GM12878 (cell line): Measurements from ENCODE around the gene CDC45. TPM values are rescaled to one million over a fixed set of nuclear protein-coding genes. Genes with fewer than 3 reads are reported as not detected.
A peak's percentile ranks its signal among the peaks of the same experiment; 100 is the strongest.

Experiments used
- ATAC-seq: fragments of 200-7000 bp; cut with Tn5 transposase; 3 replicates; pipeline ENCODE4 v1.9.1; 2020; ENCODE audit warnings: mild to moderate bottlenecking, moderate library complexity
- BruUV-seq: library from RNA; stranded (reverse); fragments of 400-500 nt; replicated peaks from 2 replicates; lab custom pipeline; 2021; lab: Mats Ljungman, UMichigan
- CTCF ChIA-PET: fragments of 300-600 bp; sonication (Branson Sonifier 250); formaldehyde crosslinking; extraction: SDS; loops from one replicate; lab custom pipeline; 2021; ENCODE audit warnings: inconsistent platforms; lab: Yijun Ruan, JAX
- POLR2A ChIA-PET: fragments of 350-600 bp; formaldehyde crosslinking; extraction: SDS; loops from one replicate; lab custom pipeline; 2021; ENCODE audit warnings: inconsistent platforms; lab: Charles Lee
- RAD21 ChIA-PET: fragments of 300-600 bp; sonication (Branson Sonifier 250); formaldehyde crosslinking; loops from one replicate; lab custom pipeline; 2023; ENCODE audit warnings: antibody characterized with exemption; ENCODE audit not compliant: unreplicated experiment; lab: Charles Lee
- SMC1A ChIA-PET: fragments of 300-600 bp; sonication (Branson Sonifier 250); formaldehyde crosslinking; loops from one replicate; lab custom pipeline; 2023; ENCODE audit not compliant: unreplicated experiment, uncharacterized antibody; lab: Charles Lee
- DNase-seq: peaks from one replicate; pipeline ENCODE4 v3.0.0-alpha.2; 2011; ENCODE audit warnings: low read depth, low spot score
- FAIRE-seq: peaks from 3 replicates; lab custom pipeline; 2011; peaks lifted over from hg19 to GRCh38; lab: Jason Lieb, UNC
- H2AFZ ChIP-seq: 2 replicates; pipeline ENCODE4 v1.6.0; 2011; ENCODE audit warnings: low read depth, low read length, control low read depth; ENCODE audit not compliant: control insufficient read depth
- H3K27ac ChIP-seq: 2 replicates; pipeline ENCODE4 v1.5.1; 2011; ENCODE audit warnings: control low read depth; ENCODE audit not compliant: control insufficient read depth, insufficient read depth
- H3K27me3 ChIP-seq, 2 experiments: replicated peaks in 1 of 2; 2 replicates each; pipeline versions ENCODE4 v1.6.0 to v1.6.1; 2011; ENCODE audit warnings: low read length in 1 of 2; ENCODE audit not compliant: control insufficient read depth in 2 of 2, insufficient read depth in 2 of 2
- H3K36me3 ChIP-seq, 2 experiments: 2 replicates each; pipeline ENCODE4 v1.5.1; 2011; ENCODE audit warnings: low read length in 1 of 2; ENCODE audit not compliant: control insufficient read depth in 2 of 2, insufficient read depth in 2 of 2
- H3K4me1 ChIP-seq: 2 replicates; pipeline ENCODE4 v1.6.1; 2011; ENCODE audit warnings: mild to moderate bottlenecking, low read length, moderate library complexity, mixed read lengths; ENCODE audit not compliant: control insufficient read depth, insufficient read depth
- H3K4me2 ChIP-seq: 2 replicates; pipeline ENCODE4 v1.6.0; 2011; ENCODE audit warnings: control low read depth; ENCODE audit not compliant: control insufficient read depth, insufficient read depth
- H3K4me3 ChIP-seq: fragments of 200-600 bp; sonication (generic); 2 replicates; pipeline ENCODE4 v1.5.1; 2016
- H3K79me2 ChIP-seq: 2 replicates; pipeline ENCODE4 v1.6.0; 2011; ENCODE audit warnings: low read length; ENCODE audit not compliant: control insufficient read depth, insufficient read depth
- H3K9ac ChIP-seq: 2 replicates; pipeline ENCODE4 v1.8.0; 2011; ENCODE audit warnings: low read length, control low read depth, mixed read lengths; ENCODE audit not compliant: control insufficient read depth, insufficient read depth
- H3K9me3 ChIP-seq: replicated peaks from 3 replicates; pipeline ENCODE4 v1.5.1; 2011; ENCODE audit warnings: mild to moderate bottlenecking, low read length; ENCODE audit not compliant: control insufficient read depth, insufficient read depth
- H4K20me1 ChIP-seq: 2 replicates; pipeline ENCODE4 v1.6.0; 2011; ENCODE audit not compliant: control insufficient read depth, insufficient read depth
- ATF2 ChIP-seq: IDR thresholded peaks from 2 replicates; pipeline ENCODE4 v1.6.1; 2012; ENCODE audit warnings: low read length, inconsistent platforms
- EED ChIP-seq: sonication (generic); IDR thresholded peaks from 2 replicates; pipeline ENCODE4 v1.6.1; 2016; ENCODE audit warnings: antibody characterized with exemption, low read depth
- NKRF ChIP-seq: fragments of 450-650 bp; conservative IDR thresholded peaks from 2 replicates; pipeline ENCODE4 v1.6.1; 2017; ENCODE audit warnings: mild to moderate bottlenecking, moderate library complexity
- POLR2A ChIP-seq: IDR thresholded peaks from 2 replicates; pipeline ENCODE4 v1.6.1; 2011; ENCODE audit warnings: low read depth, mild to moderate bottlenecking, low read length
- RFX5 ChIP-seq: IDR thresholded peaks from 2 replicates; pipeline ENCODE4 v1.6.1; 2011; ENCODE audit warnings: low read depth, low read length, improper control_type of control experiment
- RUNX3 ChIP-seq: IDR thresholded peaks from 2 replicates; pipeline ENCODE4 v1.6.1; 2012; ENCODE audit warnings: low read length, inconsistent platforms
- SP1 ChIP-seq: IDR thresholded peaks from one replicate; pipeline ENCODE4 v1.6.1; 2011; ENCODE audit warnings: low read depth, low read length
- ZNF24 ChIP-seq: fragments of 450-650 bp; IDR thresholded peaks from 2 replicates; pipeline ENCODE4 v1.6.1; 2017; ENCODE audit warnings: antibody characterized with exemption, mild to moderate bottlenecking
- WGBS: methylation state at CpG from one replicate; pipeline ENCODE4 v1.1.6; 2016; ENCODE audit warnings: low lambda C conversion rate; ENCODE audit not compliant: insufficient replicate concordance, insufficient coverage; ENCODE audit errors: missing lambda C conversion rate; 5-methylcytosine and 5-hydroxymethylcytosine counted together
- in situ Hi-C: fragments of 300-500 bp; cut with MboI; formaldehyde crosslinking; loops from 9 replicates; pipeline ENCODE4 v1.14.3; 2018; ENCODE audit warnings: mixed read lengths
- intact Hi-C: fragments of 100-400 bp; cut with micrococcal nuclease; formaldehyde crosslinking; loops from one replicate; pipeline ENCODE4 v1.14.2; 2022; ENCODE audit not compliant: unreplicated experiment
- polyA plus RNA-seq, 11 experiments: library from polyadenylated mRNA; depleted of rRNA in 4 of 11; unstranded in 6 of 11; stranded (reverse) in 5 of 11; fragments of >200 nt; fragmentation: Nextera tagmentation in 4 of 11; fragmentation: Illumina TruSeq in 1 of 11; extraction: Ambion mirVana in 4 of 11; extraction: Trizol in 1 of 11; gene quantifications; 1 replicate in 1 of 11; 2 replicates in 10 of 11; pipeline versions ENCODE4 v1.2.1 to v1.2.3, GENCODE V29; 2011 to 2016; ENCODE audit warnings: inconsistent platforms in 2 of 11, missing spikeins in 2 of 11, low read depth in 1 of 11
- total RNA-seq, 4 experiments: library from RNA; depleted of rRNA in 3 of 4; stranded (reverse); fragments of >200 nt in 3 of 4; fragmentation: Illumina TruSeq in 1 of 4; extraction: Trizol in 1 of 4; gene quantifications; 2 replicates each; pipeline versions ENCODE4 v1.2.1 to v1.2.3, GENCODE V29; 2013 to 2021

CDC45 gene
- total and polyA plus RNA-seq, 10 of the 15 experiments (the other 5 are each of a cell fraction or from before 2014, with no cell fraction given), result 40.8 to 88.5 (median 54.2) TPM

- TF ChIP-seq NKRF (no peak), SP1 (no peak), ZNF24 (no peak), RUNX3 (no peak)
Observed at GRCh38 chr22:19520566-19521305, 41.0 kb downstream of the CDC45 start (continued).

GRCh38 chr22:19522190-19522880 is 42.6 kb downstream of the CDC45 start:
- no peak for DNase-seq
- H3K4me1 ChIP-seq, result no peaks in the 10 kb centered on the region
- POLR2A ChIA-PET, result no interaction called here
- FAIRE-seq, result no peak
- intact Hi-C loops, result no loop called here
- CTCF ChIA-PET, result no interaction called here
- BruUV-seq, result no TSS peak
- TF ChIP-seq RFX5 (no peak), EED (no peak), POLR2A (0 out of 2 replicates have a peak, but pooled peaks have one; percentile 21), ATF2 (no peak)
- TF ChIP-seq, all 136 proteins: peak for 1
- H3K27ac ChIP-seq, result no peak overlapping the region
- no peak overlapping the region for H3K9ac ChIP-seq
- H3K27me3 ChIP-seq, result peaks cover 0 to 2% of the 10 kb centered on the region in 2 experiments; a peak in 2 of 4 replicates
- no peaks in the 10 kb centered on the region for H3K9me3 ChIP-seq
- no peak overlapping the region for H3K4me2 ChIP-seq
- no peaks in the 10 kb centered on the region for H4K20me1 ChIP-seq
- no peaks in the 10 kb centered on the region for H3K79me2 ChIP-seq
- H3K4me3 ChIP-seq, result no peak overlapping the region
- WGBS, result 86% methylated on average over 15 of the region's 16 CpGs
- in situ Hi-C loops, result no loop called here
- RAD21 ChIA-PET, result no interaction called here
- SMC1A ChIA-PET, result no interaction called here
- H3K36me3 ChIP-seq, result peaks cover 0 to 7% of the 10 kb centered on the region in 2 experiments; a peak in 2 of 4 replicates
- no peak overlapping the region for H2AFZ ChIP-seq
- ATAC-seq, result no peak
